K562 (cell line): ENCODE results near the gene HOOK1. TPM values are rescaled to one million over a fixed set of nuclear protein-coding genes. Genes with fewer than 3 reads are reported as not detected.

Experiments
- ATAC-seq: fragments of 200-7000 bp; cut with Tn5 transposase; 3 replicates; pipeline ENCODE4 v1.9.1; 2020; ENCODE audit warnings: moderate library complexity
- BruUV-seq: library from RNA; stranded (reverse); fragments of 400-500 nt; replicated peaks from 2 replicates; lab custom pipeline; 2021; lab: Mats Ljungman, UMichigan
- CTCF ChIA-PET: fragments of 300-600 bp; formaldehyde crosslinking; extraction: SDS; loops from one replicate; lab custom pipeline; 2021; ENCODE audit warnings: low intra/inter-chr PET ratio; lab: Yijun Ruan, JAX
- POLR2A ChIA-PET: fragments of 300-600, 350-650 bp; sonication (Branson Sonifier 250); formaldehyde crosslinking; extraction: SDS; loops from one replicate; lab custom pipeline; 2021; ENCODE audit warnings: antibody characterized with exemption, inconsistent platforms; lab: Yijun Ruan, JAX
- DNase-seq, 4 experiments: peaks; one replicate each; pipeline versions ENCODE4 v3.0.0 to v3.0.0-alpha.2; 2011 to 2018; ENCODE audit warnings: low spot score in 3 of 4, mixed read lengths in 3 of 4; ENCODE audit errors: extremely low read depth in 1 of 4
- FAIRE-seq: peaks from 2 replicates; lab custom pipeline; 2011; peaks lifted over from hg19 to GRCh38; lab: Jason Lieb, UNC
- H2AFZ ChIP-seq: 2 replicates; pipeline ENCODE4 v1.6.0; 2011; ENCODE audit warnings: low read depth, low read length, control low read depth, inconsistent platforms
- H3K27ac ChIP-seq: fragments of 200-600 bp; 3 replicates; pipeline ENCODE4 v1.8.0; 2011; ENCODE audit warnings: low read depth, mild to moderate bottlenecking, control low read depth, inconsistent platforms, low read length, moderate library complexity, mixed read lengths; ENCODE audit errors: extremely low read depth
- H3K27me3 ChIP-seq, 2 experiments: fragments of 300-600 bp in 1 of 2; 2 replicates in 1 of 2; 3 replicates in 1 of 2; pipeline versions ENCODE4 v1.6.0 to v1.8.0; 2011; ENCODE audit warnings: inconsistent platforms in 2 of 2, low read length in 2 of 2, mild to moderate bottlenecking in 1 of 2, mixed read lengths in 1 of 2, moderate library complexity in 1 of 2; ENCODE audit not compliant: control insufficient read depth in 2 of 2, insufficient read depth in 2 of 2
- H3K36me3 ChIP-seq: fragments of 300-600 bp; 3 replicates; pipeline ENCODE4 v1.8.0; 2011; ENCODE audit warnings: mild to moderate bottlenecking, low read length, inconsistent platforms; ENCODE audit not compliant: control insufficient read depth, insufficient read depth
- H3K4me1 ChIP-seq, 2 experiments: fragments of 200-600 bp in 1 of 2; replicated peaks in 1 of 2; 2 replicates in 1 of 2; 3 replicates in 1 of 2; pipeline versions ENCODE4 v1.5.1 to v1.8.0; 2011; ENCODE audit warnings: inconsistent platforms in 2 of 2, low read length in 2 of 2, mild to moderate bottlenecking in 1 of 2, mixed read lengths in 1 of 2, moderate library complexity in 1 of 2; ENCODE audit not compliant: control insufficient read depth in 2 of 2, insufficient read depth in 2 of 2
- H3K4me2 ChIP-seq: 2 replicates; pipeline ENCODE4 v1.6.1; 2011; ENCODE audit warnings: low read length, control low read depth, inconsistent platforms, mixed read lengths; ENCODE audit not compliant: insufficient read depth
- H3K4me3 ChIP-seq: fragments of 200-600 bp; sonication (generic), shearing (Covaris generic); 2 replicates; pipeline ENCODE4 v1.5.1; 2016; ENCODE audit warnings: control low read depth, inconsistent platforms
- H3K79me2 ChIP-seq: fragments of 200-600 bp; 3 replicates; pipeline ENCODE4 v1.8.0; 2011; ENCODE audit warnings: low read length, inconsistent platforms; ENCODE audit not compliant: control insufficient read depth, insufficient read depth
- H3K9ac ChIP-seq, 2 experiments: 2 replicates each; pipeline versions ENCODE4 v1.6.0 to v1.6.1; 2011; ENCODE audit warnings: low read depth in 2 of 2, low read length in 2 of 2, control low read depth in 1 of 2, inconsistent platforms in 1 of 2, mild to moderate bottlenecking in 1 of 2, mixed read lengths in 1 of 2; ENCODE audit not compliant: insufficient read depth in 1 of 2
- H3K9me1 ChIP-seq: one replicate; pipeline ENCODE4 v1.6.0; 2011; ENCODE audit warnings: inconsistent platforms, mild to moderate bottlenecking, low read length, moderate library complexity; ENCODE audit not compliant: control insufficient read depth, insufficient read depth
- H3K9me3 ChIP-seq: replicated peaks from 2 replicates; pipeline ENCODE4 v1.5.1; 2011; ENCODE audit warnings: low read depth, low read length, inconsistent platforms; ENCODE audit not compliant: control insufficient read depth, insufficient read depth
- H4K20me1 ChIP-seq: replicated peaks from 2 replicates; pipeline ENCODE4 v1.6.1; 2011; ENCODE audit warnings: low read length, inconsistent platforms, mixed read lengths; ENCODE audit not compliant: control insufficient read depth, insufficient read depth
- CBX8 ChIP-seq: fragments of 200-600 bp; sonication (generic); IDR thresholded peaks from 2 replicates; pipeline ENCODE4 v1.6.1; 2012; ENCODE audit warnings: borderline replicate concordance, mixed run types, low read depth, mild to moderate bottlenecking, moderate library complexity, mixed read lengths, low read length, control low read depth, inconsistent platforms; ENCODE audit not compliant: poor library complexity, severe bottlenecking; ENCODE audit errors: extremely low read depth
- DIDO1 ChIP-seq: fragments of 450-650 bp; IDR thresholded peaks from 2 replicates; pipeline ENCODE4 v1.6.1; 2016; ENCODE audit warnings: low read depth, missing biosample characterization, missing genetic modification characterization
- EP400 ChIP-seq: fragments of 450-650 bp; IDR thresholded peaks from 2 replicates; pipeline ENCODE4 v1.6.1; 2017; ENCODE audit warnings: antibody characterized with exemption, mild to moderate bottlenecking, moderate library complexity
- FOXJ3 ChIP-seq: sonication (generic); formaldehyde crosslinking; IDR thresholded peaks from 2 replicates; pipeline ENCODE4 v1.4.0; 2020; ENCODE audit warnings: mild to moderate bottlenecking, missing genetic modification reagents
- KAT8 ChIP-seq: fragments of 450-650 bp; IDR thresholded peaks from 2 replicates; pipeline ENCODE4 v1.6.1; 2016; ENCODE audit warnings: low read depth, mild to moderate bottlenecking
- KDM4B ChIP-seq, 2 experiments: fragments of 450-650 bp in 1 of 2; sonication (generic) in 1 of 2; IDR thresholded peaks; 2 replicates each; pipeline ENCODE4 v1.6.1; 2016 to 2017; ENCODE audit warnings: borderline replicate concordance in 2 of 2, antibody characterized with exemption in 1 of 2, low read depth in 1 of 2, mild to moderate bottlenecking in 1 of 2
- PRMT5 ChIP-seq: sonication (generic); formaldehyde crosslinking; IDR thresholded peaks from 2 replicates; pipeline ENCODE4 v1.5.0; 2020; ENCODE audit warnings: missing genetic modification reagents
- STAT5A ChIP-seq: IDR thresholded peaks from 2 replicates; pipeline ENCODE4 v1.6.1; 2012; ENCODE audit warnings: low read length, inconsistent platforms, borderline replicate concordance
- WGBS: fragments of 100-300 bp; shearing (Covaris generic); methylation state at CpG from one replicate; pipeline ENCODE4 v1.1.6; 2016; ENCODE audit warnings: low coverage, mixed read lengths; ENCODE audit not compliant: insufficient coverage; ENCODE audit errors: missing lambda C conversion rate; 5-methylcytosine and 5-hydroxymethylcytosine counted together
- in situ Hi-C: fragments of 300-500 bp; cut with MboI; formaldehyde crosslinking; loops from 4 replicates; pipeline ENCODE4 v1.15.0; 2018; ENCODE audit warnings: inconsistent platforms, mixed read lengths
- intact Hi-C: fragments of 100-400 bp; cut with micrococcal nuclease; formaldehyde crosslinking; loops from 2 replicates; pipeline ENCODE4 v1.14.2; 2022
- polyA plus RNA-seq, 8 experiments: library from polyadenylated mRNA; depleted of rRNA in 4 of 8; stranded (reverse) in 5 of 8; unstranded in 3 of 8; fragments of >200 nt; fragmentation: Nextera tagmentation in 2 of 8; fragmentation: Illumina TruSeq in 1 of 8; extraction: Ambion mirVana in 2 of 8; extraction: Trizol in 1 of 8; gene quantifications; 2 replicates each; pipeline versions ENCODE4 v1.2.1 to v1.2.3, GENCODE V29; 2011 to 2014; ENCODE audit warnings: inconsistent platforms in 1 of 8, missing spikeins in 1 of 8
- total RNA-seq, 7 experiments: library from RNA; depleted of rRNA in 6 of 7; stranded (reverse); fragments of >200 nt in 6 of 7; fragmentation: Illumina TruSeq in 2 of 7; extraction: Trizol in 2 of 7; gene quantifications; 2 replicates each; pipeline versions ENCODE4 v1.2.1 to v1.2.3, GENCODE V29; 2011 to 2021; ENCODE audit warnings: low replicate concordance in 1 of 7
- TF ChIP-seq, protein P1 (sequence below): fragments of 250-450 bp; sonication (Bioruptor Pico); IDR thresholded peaks from 2 replicates; pipeline ENCODE4 v1.5.0; 2021

Gene HOOK1
- total and polyA plus RNA-seq, 9 of the 15 experiments (the other 6 are each of a cell fraction or from before 2014, with no cell fraction given) = 0.11 to 0.18 TPM; not detected in 7

DNA sequence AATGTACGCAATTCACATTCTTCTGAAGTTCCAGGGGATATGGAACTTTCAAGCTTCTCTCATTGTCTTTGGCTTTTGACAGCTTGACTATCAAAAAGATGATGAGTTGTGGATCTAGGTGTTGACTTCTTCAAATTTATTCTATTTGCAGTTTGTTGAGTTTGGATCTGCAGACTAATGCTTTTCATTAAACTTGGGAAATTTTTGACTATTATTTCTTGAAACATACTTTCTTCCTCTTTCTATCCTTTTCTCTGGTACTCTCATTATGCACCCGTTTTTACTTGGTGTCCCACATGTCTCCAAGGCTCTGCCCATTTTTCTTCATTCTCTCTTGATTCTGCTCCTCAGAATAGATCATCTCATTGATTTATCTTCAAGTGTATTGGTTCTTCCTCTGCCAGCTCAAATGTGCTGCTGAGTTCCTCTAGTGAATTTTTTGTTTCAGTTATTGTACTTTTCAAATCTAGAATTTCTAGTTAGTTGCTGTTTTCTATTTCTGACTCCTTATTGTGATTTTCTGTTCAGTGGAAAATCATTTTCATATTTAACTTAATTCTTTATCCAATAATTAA lies 62.4 kb downstream of the HOOK1 start:
- no peak overlapping the region for H2AFZ ChIP-seq
- ChIA-PET CTCF (no interaction called here), POLR2A (no interaction called here)
- H3K9me3 ChIP-seq = no peaks in the 10 kb centered on the region; the same call in 1 of the 2 replicates
- DNase-seq (no peak), ATAC-seq (no peak), FAIRE-seq (no peak)
- H3K36me3 ChIP-seq = no peaks in the 10 kb centered on the region
- H3K9me1 ChIP-seq = no peaks in the 10 kb centered on the region
- H3K79me2 ChIP-seq = no peaks in the 10 kb centered on the region
- no TSS peak for BruUV-seq
- H3K9ac ChIP-seq = no peak overlapping the region
- no peaks in the 10 kb centered on the region for H3K4me1 ChIP-seq
- no peaks in the 10 kb centered on the region for H4K20me1 ChIP-seq
- TF ChIP-seq FOXJ3 (CRISPR knock-in tag) (no peak), PRMT5 (CRISPR knock-in tag) (no peak), KDM4B (IDR thresholded peaks at IDR 0.05; ENCODE audit: borderline replicate concordance in 2 of 2, low read depth in 1 of 2) (no peak)
- no peak overlapping the region for H3K4me3 ChIP-seq
- intact Hi-C loops (no loop called here), in situ Hi-C loops (no loop called here)
- no peak overlapping the region for H3K27ac ChIP-seq
- no peaks in the 10 kb centered on the region for H3K27me3 ChIP-seq
- WGBS = 3% methylated on average over 2 of the region's 2 CpGs
- no peak overlapping the region for H3K4me2 ChIP-seq

DNA sequence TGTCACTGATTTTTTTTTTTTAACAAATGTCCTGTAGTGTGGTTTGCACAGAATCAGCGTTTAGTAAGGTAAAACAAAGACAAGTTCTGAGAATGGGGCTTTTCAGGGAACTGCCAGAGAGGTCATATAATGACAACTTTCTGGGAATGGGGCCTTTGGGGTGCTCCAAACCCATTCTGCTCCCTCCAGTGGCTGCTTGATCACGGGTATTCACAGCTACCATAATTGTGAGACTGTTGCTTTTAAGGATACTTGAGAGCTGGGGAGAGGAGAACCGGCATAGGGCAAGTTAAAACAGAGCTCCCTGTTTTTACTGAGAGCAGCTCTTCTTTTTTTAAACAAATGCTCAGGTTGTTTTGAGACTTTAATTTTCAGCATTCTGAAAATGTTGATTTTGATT lies 63.6 kb downstream of the HOOK1 start:
- FAIRE-seq = no peak

More for the DNA sequence above, 63.6 kb downstream of the HOOK1 start:
- no peak overlapping the region for H3K27ac ChIP-seq
- H3K4me1 ChIP-seq = no peaks in the 10 kb centered on the region
- H3K27me3 ChIP-seq = no peaks in the 10 kb centered on the region
- TF ChIP-seq STAT5A (no peak), EP400 (no peak), CBX8 (no peak), KAT8 (no peak), DIDO1 (tag) (no peak)
- TF ChIP-seq, protein P1, sequence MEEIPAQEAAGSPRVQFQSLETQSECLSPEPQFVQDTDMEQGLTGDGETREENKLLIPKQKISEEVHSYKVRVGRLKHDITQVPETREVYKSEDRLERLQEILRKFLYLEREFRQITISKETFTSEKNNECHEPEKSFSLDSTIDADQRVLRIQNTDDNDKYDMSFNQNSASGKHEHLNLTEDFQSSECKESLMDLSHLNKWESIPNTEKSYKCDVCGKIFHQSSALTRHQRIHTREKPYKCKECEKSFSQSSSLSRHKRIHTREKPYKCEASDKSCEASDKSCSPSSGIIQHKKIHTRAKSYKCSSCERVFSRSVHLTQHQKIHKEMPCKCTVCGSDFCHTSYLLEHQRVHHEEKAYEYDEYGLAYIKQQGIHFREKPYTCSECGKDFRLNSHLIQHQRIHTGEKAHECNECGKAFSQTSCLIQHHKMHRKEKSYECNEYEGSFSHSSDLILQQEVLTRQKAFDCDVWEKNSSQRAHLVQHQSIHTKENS (CRISPR knock-in tag) = no peak
- no peaks in the 10 kb centered on the region for H3K9me1 ChIP-seq
- WGBS = 0% methylated on average over 3 of the region's 3 CpGs
- H3K36me3 ChIP-seq = no peaks in the 10 kb centered on the region
- H3K4me2 ChIP-seq = no peak overlapping the region
- H4K20me1 ChIP-seq = no peaks in the 10 kb centered on the region
- no TSS peak for BruUV-seq
- in situ Hi-C loops (no loop called here), intact Hi-C loops (no loop called here)
- H2AFZ ChIP-seq = no peak overlapping the region
- ATAC-seq (no peak), DNase-seq (no peak)
- no peaks in the 10 kb centered on the region; the same call in 1 of the 2 replicates for H3K9me3 ChIP-seq
- H3K79me2 ChIP-seq = no peaks in the 10 kb centered on the region
- CTCF ChIA-PET = no interaction called here
- H3K4me3 ChIP-seq = no peak overlapping the region
- no peak overlapping the region for H3K9ac ChIP-seq
- POLR2A ChIA-PET = interaction anchor here (0.8 kb wide), 1 partner anchor 487 kb away, joined by 3 read pairs; no protein-coding TSS in a partner anchor
